Muscle layer of colon (tissue), 2 donors: ENCODE data around the gene ASXL1.

Source experiments
- H3K27ac ChIP-seq: one replicate; pipeline ENCODE4 v1.7.0; 2013; ENCODE audit warnings: low read depth, mild to moderate bottlenecking, low read length, moderate library complexity
- H3K27me3 ChIP-seq, 2 donors: one replicate each; pipeline ENCODE4 v1.7.0; 2013; ENCODE audit warnings: low read length in 2 of 2, mild to moderate bottlenecking in 2 of 2; ENCODE audit not compliant: insufficient read depth in 2 of 2, control insufficient read depth in 1 of 2
- H3K36me3 ChIP-seq: one replicate; pipeline ENCODE4 v1.7.0; 2013; ENCODE audit warnings: mild to moderate bottlenecking, low read length; ENCODE audit not compliant: insufficient read depth
- H3K4me1 ChIP-seq: one replicate; pipeline ENCODE4 v1.7.0; 2013; ENCODE audit warnings: mild to moderate bottlenecking, low read length; ENCODE audit not compliant: insufficient read depth
- H3K4me3 ChIP-seq, 2 donors: one replicate each; pipeline ENCODE4 v1.7.0; 2013; ENCODE audit warnings: low read length in 2 of 2, low read depth in 1 of 2, mild to moderate bottlenecking in 1 of 2, moderate library complexity in 1 of 2
- H3K9ac ChIP-seq: one replicate; pipeline ENCODE4 v1.7.0; 2013; ENCODE audit warnings: low read length
- H3K9me3 ChIP-seq: one replicate; pipeline ENCODE4 v1.7.0; 2013; ENCODE audit warnings: mild to moderate bottlenecking, low read length
- donor health status: abdominal sarcoma.
- donor health status: Adenocarcinoma of cecum.

Gene ASXL1

GRCh38 chr20:32474967-32475811 lies 117.1 kb downstream of the ASXL1 start:
- H3K27ac ChIP-seq: peak overlapping the region; percentile 95
- no peaks in the 10 kb centered on the region for H3K27me3 ChIP-seq
- H3K36me3 ChIP-seq: peaks cover 11% of the 10 kb centered on the region
- H3K4me3 ChIP-seq: peak overlapping the region; percentile 12 to 57
- no peaks in the 10 kb centered on the region for H3K9me3 ChIP-seq
- H3K4me1 ChIP-seq: peaks cover 95% of the 10 kb centered on the region
- peak overlapping the region; percentile 50 for H3K9ac ChIP-seq

DNA sequence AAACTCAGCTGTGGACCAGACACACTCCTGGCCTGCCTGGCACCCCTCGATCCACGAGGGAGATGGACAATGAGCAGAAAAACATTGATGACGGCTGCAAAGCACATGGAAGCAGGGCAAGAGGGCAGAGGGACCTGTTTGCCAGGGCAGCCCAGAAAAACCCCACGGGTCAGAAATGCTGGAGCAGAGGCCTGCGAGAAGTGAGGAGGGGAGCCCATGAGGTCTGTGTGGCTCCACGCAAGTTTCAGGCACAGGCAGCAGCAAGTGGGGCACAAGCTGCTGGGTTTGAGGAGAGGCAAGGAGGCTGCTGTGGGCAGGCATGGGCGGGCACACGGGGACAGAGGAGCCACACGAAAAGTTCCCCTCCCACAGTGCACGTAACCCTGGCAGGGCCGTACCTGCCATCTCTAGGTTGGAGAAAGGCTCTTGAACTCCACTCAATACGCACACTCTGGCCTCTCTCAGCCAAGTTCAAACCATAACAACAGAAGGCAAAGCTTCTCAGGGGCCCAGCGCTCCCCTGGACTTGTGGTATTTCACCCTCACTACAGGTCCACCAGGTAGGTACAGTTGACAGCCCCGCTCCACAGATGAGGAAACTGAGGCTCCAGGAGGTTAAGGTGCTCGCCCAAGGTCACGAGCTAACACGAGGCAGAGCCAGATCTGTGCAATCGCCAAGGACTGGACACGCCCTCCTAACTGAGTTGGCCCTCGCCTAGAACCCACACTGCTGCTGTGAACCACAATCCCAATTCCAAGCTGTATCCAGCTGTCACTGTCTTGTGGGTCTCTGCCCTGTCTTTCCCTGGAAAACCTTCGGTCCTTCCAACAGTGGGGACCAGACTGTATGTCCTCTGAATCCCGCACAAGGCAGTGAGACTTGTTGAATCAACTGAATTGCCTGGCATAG lies 118.8 kb downstream of the ASXL1 start:
- Histone ChIP-seq H3K4me3 (peak overlapping the region in 1 of 2 donors; percentile 57), H3K4me1 (peaks cover 94% of the 10 kb centered on the region), H3K36me3 (peaks cover 4% of the 10 kb centered on the region), H3K9ac (peak overlapping the region; percentile 50), H3K27ac (peak overlapping the region; percentile 95), H3K27me3 (no peaks in the 10 kb centered on the region), H3K9me3 (no peaks in the 10 kb centered on the region)

DNA sequence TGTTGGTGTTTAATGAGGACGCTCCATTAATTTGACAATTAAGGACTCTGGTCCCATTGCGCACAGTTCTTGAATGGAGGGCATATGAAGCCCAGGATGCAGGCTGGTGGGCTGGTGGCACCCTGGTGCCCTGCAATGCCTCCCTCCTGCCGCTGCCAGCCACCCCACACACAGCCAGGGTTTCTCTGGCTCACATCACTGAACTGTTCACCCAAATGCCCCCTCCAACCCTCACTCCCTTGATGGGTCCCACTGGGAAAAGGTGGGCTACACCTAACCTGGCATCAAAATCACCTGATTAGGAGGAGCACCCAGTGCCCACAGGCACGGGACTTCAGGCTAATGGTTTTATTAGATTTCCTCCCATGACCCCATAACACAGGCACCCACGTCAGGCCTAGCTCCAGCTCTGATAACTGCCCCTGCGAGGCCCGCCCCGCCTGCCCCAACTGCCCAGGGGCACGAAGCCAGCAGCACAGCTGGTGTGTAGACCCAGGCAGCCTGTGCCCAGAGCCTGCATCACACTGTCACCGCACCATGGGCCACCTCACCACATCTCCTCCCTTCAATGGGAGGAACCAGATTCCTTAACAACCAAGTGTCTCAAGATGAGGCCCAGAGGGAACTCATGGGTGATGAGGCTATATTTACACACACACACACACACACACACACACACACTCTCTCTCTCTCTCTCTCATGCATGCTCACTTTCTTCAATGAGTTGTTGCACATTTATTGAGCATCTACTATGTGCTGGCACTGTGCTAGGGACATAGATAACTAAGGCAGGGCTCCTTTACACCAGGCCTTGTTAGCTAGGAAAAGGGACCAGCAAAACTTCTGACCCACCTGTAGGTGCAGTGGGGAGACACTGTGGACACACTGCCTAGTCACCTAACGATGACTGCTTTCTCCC lies 119.7 kb downstream of the ASXL1 start:
- H3K27ac ChIP-seq: peak overlapping the region; percentile 66
- peak overlapping the region; percentile 50 for H3K9ac ChIP-seq
- H3K4me1 ChIP-seq: peaks cover 88% of the 10 kb centered on the region
- H3K36me3 ChIP-seq: no peaks in the 10 kb centered on the region
- H3K9me3 ChIP-seq: no peaks in the 10 kb centered on the region
- H3K27me3 ChIP-seq: no peaks in the 10 kb centered on the region
- H3K4me3 ChIP-seq: peak overlapping the region in 1 of 2 donors; percentile 57

GRCh38 chr20:32478576-32478975 lies 120.4 kb downstream of the ASXL1 start:
- Histone ChIP-seq H3K9me3 (no peaks in the 10 kb centered on the region), H3K4me3 (no peak overlapping the region), H3K27me3 (no peaks in the 10 kb centered on the region), H3K9ac (no peak overlapping the region), H3K4me1 (peaks cover 80% of the 10 kb centered on the region), H3K36me3 (no peaks in the 10 kb centered on the region), H3K27ac (peak overlapping the region; percentile 66)

- Histone ChIP-seq H3K36me3 (no peaks in the 10 kb centered on the region), H3K27me3 (no peaks in the 10 kb centered on the region), H3K4me1 (peaks cover 76% of the 10 kb centered on the region), H3K4me3 (no peak overlapping the region), H3K9me3 (no peaks in the 10 kb centered on the region), H3K27ac (peak overlapping the region; percentile 54), H3K9ac (no peak overlapping the region)
These were observed 120.9 kb downstream of the ASXL1 start for GRCh38 chr20:32479012-32479411.

DNA sequence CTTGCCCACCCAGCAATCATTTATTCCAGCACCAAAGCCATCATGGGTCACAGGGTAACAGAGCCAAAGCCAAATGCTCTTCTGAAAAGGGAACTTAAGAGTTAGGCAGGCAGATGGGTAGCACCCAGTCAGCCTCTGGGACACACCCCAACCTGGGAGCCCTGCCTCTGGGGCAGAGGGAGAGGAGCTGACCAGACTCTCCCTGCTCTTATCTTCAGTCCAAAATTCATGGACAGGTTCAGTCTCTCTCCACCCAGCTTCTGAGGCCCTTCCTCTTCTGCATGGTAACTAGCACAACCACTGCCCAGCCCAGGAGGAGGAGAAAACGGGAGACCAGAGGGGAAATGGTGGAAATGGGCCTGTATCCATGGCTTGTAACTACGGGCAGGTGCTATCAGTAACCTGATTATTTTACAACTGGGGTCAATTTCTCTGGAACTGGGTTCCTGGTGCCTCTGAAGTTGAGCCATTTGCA lies 121.6 kb downstream of the ASXL1 start:
- Histone ChIP-seq H3K27ac (peak overlapping the region; percentile 54), H3K4me1 (peaks cover 71% of the 10 kb centered on the region), H3K36me3 (no peaks in the 10 kb centered on the region), H3K27me3 (no peaks in the 10 kb centered on the region), H3K9me3 (no peaks in the 10 kb centered on the region), H3K4me3 (no peak overlapping the region), H3K9ac (no peak overlapping the region)

GRCh38 chr20:32480371-32481241 lies 122.5 kb downstream of the ASXL1 start:
- Histone ChIP-seq H3K36me3 (no peaks in the 10 kb centered on the region), H3K9me3 (no peaks in the 10 kb centered on the region), H3K27ac (peak overlapping the region; percentile 90), H3K4me3 (peak overlapping the region in 1 of 2 donors; percentile 25), H3K27me3 (no peaks in the 10 kb centered on the region), H3K9ac (peak overlapping the region; percentile 47), H3K4me1 (peaks cover 70% of the 10 kb centered on the region)

DNA sequence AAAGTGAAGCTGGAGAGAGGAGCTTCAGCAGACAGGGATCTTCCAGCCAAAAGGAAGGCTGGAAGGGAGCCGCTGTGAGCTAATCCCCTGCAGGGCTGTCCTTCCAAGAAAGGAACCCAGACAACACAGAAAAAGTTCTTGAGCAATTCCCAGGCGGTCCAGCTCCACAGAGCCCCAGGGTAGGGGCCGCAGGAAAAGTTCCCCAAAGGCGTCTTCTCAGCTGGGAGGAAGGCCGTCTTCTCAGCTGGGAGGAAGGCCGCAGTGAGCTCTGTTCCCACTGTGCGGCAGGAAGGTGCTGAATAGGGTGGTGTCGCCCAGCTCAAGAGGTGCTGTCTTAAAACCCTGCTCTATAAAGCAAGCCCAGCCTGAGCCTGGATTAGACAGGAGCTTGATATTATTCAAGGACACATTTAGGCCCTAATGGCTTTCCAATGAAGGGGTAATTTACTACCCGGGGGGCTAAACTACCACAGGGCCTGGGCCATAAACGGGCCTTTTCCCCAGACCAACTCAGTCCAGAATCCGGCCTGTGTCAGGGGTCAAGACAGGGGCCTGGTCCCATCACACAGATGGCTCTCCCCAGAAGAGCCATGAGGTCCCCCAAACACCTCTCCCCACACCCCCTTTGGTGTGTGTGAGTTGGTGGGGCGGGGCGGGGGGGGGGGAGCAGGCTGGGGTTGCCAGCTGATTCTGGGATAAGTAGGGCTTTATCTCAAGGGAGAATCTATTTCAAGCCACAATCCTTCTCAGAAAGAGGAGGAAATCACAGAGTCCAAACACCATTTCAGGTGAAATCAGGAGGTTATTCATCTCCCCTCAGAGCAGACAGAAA lies 123.4 kb downstream of the ASXL1 start:
- Histone ChIP-seq H3K36me3 (no peaks in the 10 kb centered on the region), H3K27ac (peak overlapping the region; percentile 90), H3K4me1 (peaks cover 60% of the 10 kb centered on the region), H3K9ac (peak overlapping the region; percentile 47), H3K9me3 (no peaks in the 10 kb centered on the region), H3K27me3 (no peaks in the 10 kb centered on the region), H3K4me3 (peak overlapping the region; percentile 34 to 61)

- Histone ChIP-seq H3K9me3 (no peaks in the 10 kb centered on the region), H3K27me3 (no peaks in the 10 kb centered on the region), H3K4me3 (peak overlapping the region; percentile 34 to 61), H3K9ac (peak overlapping the region; percentile 21), H3K4me1 (peaks cover 55% of the 10 kb centered on the region), H3K36me3 (no peaks in the 10 kb centered on the region), H3K27ac (peak overlapping the region; percentile 90)
These were observed 124.0 kb downstream of the ASXL1 start for GRCh38 chr20:32482143-32482441.
